ENCODE results near the gene SALL3.

SALL3 gene

DNA sequence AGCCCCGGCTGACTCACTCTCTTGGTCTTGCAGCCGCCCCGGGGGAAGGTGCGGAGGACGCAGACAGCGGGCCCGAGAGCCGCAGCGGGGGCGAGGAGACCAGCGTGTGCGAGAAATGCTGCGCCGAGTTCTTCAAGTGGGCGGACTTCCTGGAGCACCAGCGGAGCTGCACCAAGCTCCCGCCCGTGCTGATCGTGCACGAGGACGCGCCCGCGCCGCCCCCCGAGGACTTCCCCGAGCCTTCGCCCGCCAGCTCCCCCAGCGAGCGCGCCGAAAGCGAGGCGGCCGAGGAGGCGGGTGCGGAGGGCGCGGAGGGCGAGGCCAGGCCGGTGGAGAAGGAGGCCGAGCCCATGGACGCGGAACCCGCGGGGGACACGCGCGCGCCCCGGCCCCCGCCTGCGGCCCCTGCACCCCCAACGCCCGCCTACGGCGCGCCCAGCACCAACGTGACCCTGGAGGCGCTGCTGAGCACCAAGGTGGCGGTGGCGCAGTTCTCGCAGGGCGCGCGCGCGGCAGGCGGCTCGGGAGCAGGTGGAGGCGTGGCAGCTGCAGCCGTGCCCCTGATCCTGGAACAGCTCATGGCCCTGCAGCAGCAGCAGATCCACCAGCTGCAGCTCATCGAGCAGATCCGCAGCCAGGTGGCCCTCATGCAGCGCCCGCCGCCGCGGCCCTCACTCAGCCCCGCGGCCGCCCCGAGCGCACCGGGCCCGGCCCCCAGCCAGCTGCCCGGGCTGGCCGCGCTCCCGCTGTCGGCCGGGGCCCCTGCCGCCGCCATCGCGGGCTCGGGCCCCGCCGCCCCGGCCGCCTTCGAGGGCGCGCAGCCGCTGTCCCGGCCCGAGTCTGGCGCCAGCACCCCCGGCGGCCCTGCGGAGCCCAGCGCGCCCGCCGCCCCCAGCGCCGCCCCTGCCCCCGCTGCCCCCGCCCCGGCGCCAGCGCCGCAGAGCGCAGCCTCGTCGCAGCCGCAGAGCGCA, 12.7 kb downstream of the SALL3 start:
- Histone ChIP-seq H3K36me3 (ENCODE audit: control insufficient read depth, insufficient read depth, low read length) (no peaks in the 10 kb centered on the region), H3K9me3 (ENCODE audit: control insufficient read depth, low read length) (no peaks in the 10 kb centered on the region), H3K27ac (ENCODE audit: insufficient read depth, low read length, poor library complexity, severe bottlenecking) (no peak overlapping the region), H3K4me3 (ENCODE audit: insufficient read depth, low read depth, low read length, poor library complexity, severe bottlenecking) (no peak overlapping the region), H3K27me3 (replicated peaks; ENCODE audit: control insufficient read depth, insufficient read depth, low read length, poor library complexity, severe bottlenecking) (no peaks in the 10 kb centered on the region), H3K4me1 (ENCODE audit: control insufficient read depth, insufficient read depth, low read length, poor library complexity, severe bottlenecking) (no peaks in the 10 kb centered on the region)
- no peak for DNase-seq

DNA sequence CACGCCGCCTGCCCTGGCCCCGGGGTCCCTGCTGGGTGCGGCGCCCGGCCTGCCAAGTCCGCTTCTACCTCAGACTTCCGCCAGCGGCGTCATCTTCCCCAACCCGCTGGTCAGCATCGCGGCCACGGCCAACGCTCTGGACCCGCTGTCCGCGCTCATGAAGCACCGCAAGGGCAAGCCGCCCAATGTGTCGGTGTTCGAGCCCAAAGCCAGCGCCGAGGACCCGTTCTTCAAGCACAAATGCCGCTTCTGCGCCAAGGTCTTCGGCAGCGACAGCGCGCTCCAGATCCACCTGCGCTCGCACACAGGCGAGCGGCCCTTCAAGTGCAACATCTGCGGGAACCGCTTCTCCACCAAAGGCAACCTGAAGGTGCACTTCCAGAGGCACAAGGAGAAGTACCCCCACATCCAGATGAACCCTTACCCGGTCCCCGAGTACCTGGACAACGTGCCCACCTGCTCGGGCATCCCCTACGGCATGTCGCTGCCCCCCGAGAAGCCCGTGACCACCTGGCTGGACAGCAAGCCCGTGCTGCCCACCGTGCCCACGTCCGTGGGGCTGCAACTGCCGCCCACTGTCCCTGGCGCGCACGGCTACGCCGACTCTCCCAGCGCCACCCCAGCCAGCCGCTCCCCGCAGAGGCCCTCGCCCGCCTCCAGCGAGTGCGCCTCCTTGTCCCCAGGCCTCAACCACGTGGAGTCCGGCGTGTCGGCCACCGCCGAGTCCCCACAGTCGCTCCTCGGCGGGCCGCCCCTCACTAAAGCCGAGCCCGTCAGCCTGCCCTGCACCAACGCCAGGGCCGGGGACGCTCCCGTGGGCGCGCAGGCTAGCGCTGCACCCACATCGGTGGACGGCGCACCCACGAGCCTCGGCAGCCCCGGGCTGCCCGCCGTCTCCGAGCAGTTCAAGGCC, 13.7 kb downstream of the SALL3 start:
- DNase-seq: no peak

DNA sequence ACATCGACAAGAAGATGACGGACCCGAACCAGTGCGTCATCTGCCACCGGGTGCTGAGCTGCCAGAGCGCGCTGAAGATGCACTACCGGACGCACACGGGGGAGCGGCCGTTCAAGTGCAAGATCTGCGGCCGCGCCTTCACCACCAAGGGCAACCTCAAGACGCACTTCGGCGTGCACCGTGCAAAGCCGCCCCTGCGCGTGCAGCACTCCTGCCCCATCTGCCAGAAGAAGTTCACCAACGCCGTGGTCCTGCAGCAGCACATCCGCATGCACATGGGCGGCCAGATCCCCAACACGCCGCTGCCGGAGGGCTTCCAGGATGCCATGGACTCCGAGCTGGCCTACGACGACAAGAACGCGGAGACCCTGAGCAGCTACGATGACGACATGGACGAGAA, 14.4 kb downstream of the SALL3 start:
- Histone ChIP-seq H3K4me3 (ENCODE audit: insufficient read depth, low read depth, low read length, poor library complexity, severe bottlenecking) (no peak overlapping the region), H3K4me1 (ENCODE audit: control insufficient read depth, insufficient read depth, low read length, poor library complexity, severe bottlenecking) (no peaks in the 10 kb centered on the region), H3K27ac (ENCODE audit: insufficient read depth, low read length, poor library complexity, severe bottlenecking) (no peak overlapping the region), H3K27me3 (replicated peaks; ENCODE audit: control insufficient read depth, insufficient read depth, low read length, poor library complexity, severe bottlenecking) (no peaks in the 10 kb centered on the region), H3K36me3 (ENCODE audit: control insufficient read depth, insufficient read depth, low read length) (no peaks in the 10 kb centered on the region), H3K9me3 (ENCODE audit: control insufficient read depth, low read length) (no peaks in the 10 kb centered on the region)
- no peak for DNase-seq

More for the DNA sequence above, 13.7 kb downstream of the SALL3 start:
- Histone ChIP-seq H3K4me1 (ENCODE audit: control insufficient read depth, insufficient read depth, low read length, poor library complexity, severe bottlenecking) (no peaks in the 10 kb centered on the region), H3K4me3 (ENCODE audit: insufficient read depth, low read depth, low read length, poor library complexity, severe bottlenecking) (no peak overlapping the region), H3K36me3 (ENCODE audit: control insufficient read depth, insufficient read depth, low read length) (no peaks in the 10 kb centered on the region), H3K9me3 (ENCODE audit: control insufficient read depth, low read length) (no peaks in the 10 kb centered on the region), H3K27ac (ENCODE audit: insufficient read depth, low read length, poor library complexity, severe bottlenecking) (no peak overlapping the region), H3K27me3 (replicated peaks; ENCODE audit: control insufficient read depth, insufficient read depth, low read length, poor library complexity, severe bottlenecking) (no peaks in the 10 kb centered on the region)

DNA sequence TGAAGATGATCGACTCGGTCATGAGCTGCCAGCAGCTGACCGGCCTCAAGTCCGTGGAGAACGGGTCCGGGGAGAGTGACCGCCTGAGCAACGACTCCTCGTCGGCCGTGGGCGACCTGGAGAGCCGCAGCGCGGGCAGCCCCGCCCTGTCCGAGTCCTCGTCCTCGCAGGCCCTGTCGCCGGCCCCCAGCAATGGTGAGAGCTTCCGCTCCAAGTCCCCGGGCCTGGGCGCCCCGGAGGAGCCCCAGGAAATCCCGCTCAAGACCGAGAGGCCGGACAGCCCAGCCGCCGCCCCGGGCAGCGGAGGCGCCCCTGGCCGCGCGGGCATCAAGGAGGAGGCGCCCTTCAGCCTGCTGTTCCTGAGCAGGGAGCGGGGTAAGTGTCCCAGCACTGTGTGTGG, 14.9 kb downstream of the SALL3 start:
- Histone ChIP-seq H3K27me3 (replicated peaks; ENCODE audit: control insufficient read depth, insufficient read depth, low read length, poor library complexity, severe bottlenecking) (no peaks in the 10 kb centered on the region), H3K9me3 (ENCODE audit: control insufficient read depth, low read length) (no peaks in the 10 kb centered on the region), H3K4me3 (ENCODE audit: insufficient read depth, low read depth, low read length, poor library complexity, severe bottlenecking) (no peak overlapping the region), H3K27ac (ENCODE audit: insufficient read depth, low read length, poor library complexity, severe bottlenecking) (no peak overlapping the region), H3K36me3 (ENCODE audit: control insufficient read depth, insufficient read depth, low read length) (no peaks in the 10 kb centered on the region), H3K4me1 (ENCODE audit: control insufficient read depth, insufficient read depth, low read length, poor library complexity, severe bottlenecking) (no peaks in the 10 kb centered on the region)
- DNase-seq: no peak

DNA sequence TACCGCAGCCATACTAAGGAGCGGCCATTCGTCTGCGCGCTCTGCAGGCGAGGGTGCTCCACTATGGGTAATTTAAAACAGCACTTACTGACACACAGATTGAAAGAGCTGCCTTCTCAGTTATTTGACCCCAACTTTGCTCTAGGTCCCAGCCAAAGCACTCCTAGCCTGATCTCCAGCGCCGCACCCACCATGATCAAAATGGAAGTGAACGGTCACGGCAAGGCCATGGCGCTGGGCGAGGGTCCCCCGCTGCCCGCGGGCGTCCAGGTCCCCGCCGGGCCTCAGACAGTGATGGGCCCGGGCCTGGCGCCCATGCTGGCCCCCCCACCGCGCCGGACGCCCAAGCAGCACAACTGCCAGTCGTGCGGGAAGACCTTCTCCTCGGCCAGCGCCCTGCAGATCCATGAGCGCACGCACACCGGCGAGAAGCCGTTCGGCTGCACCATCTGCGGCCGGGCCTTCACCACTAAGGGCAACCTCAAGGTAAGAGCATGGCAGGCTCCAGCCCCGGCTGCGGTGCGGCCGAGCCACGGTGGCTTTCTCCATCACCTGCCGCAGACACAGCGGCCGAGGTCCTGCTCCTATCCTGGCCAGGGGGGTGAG, 15.5 kb downstream of the SALL3 start:
- H3K9me3 ChIP-seq (ENCODE audit: control insufficient read depth, low read length): no peaks in the 10 kb centered on the region
- H3K4me1 ChIP-seq (ENCODE audit: control insufficient read depth, insufficient read depth, low read length, poor library complexity, severe bottlenecking): no peaks in the 10 kb centered on the region
- H3K27me3 ChIP-seq (replicated peaks; ENCODE audit: control insufficient read depth, insufficient read depth, low read length, poor library complexity, severe bottlenecking): no peaks in the 10 kb centered on the region
- no peaks in the 10 kb centered on the region for H3K36me3 ChIP-seq (ENCODE audit: control insufficient read depth, insufficient read depth, low read length)
- H3K4me3 ChIP-seq (ENCODE audit: insufficient read depth, low read depth, low read length, poor library complexity, severe bottlenecking): no peak overlapping the region
- no peak overlapping the region for H3K27ac ChIP-seq (ENCODE audit: insufficient read depth, low read length, poor library complexity, severe bottlenecking)
- DNase-seq: no peak

DNA sequence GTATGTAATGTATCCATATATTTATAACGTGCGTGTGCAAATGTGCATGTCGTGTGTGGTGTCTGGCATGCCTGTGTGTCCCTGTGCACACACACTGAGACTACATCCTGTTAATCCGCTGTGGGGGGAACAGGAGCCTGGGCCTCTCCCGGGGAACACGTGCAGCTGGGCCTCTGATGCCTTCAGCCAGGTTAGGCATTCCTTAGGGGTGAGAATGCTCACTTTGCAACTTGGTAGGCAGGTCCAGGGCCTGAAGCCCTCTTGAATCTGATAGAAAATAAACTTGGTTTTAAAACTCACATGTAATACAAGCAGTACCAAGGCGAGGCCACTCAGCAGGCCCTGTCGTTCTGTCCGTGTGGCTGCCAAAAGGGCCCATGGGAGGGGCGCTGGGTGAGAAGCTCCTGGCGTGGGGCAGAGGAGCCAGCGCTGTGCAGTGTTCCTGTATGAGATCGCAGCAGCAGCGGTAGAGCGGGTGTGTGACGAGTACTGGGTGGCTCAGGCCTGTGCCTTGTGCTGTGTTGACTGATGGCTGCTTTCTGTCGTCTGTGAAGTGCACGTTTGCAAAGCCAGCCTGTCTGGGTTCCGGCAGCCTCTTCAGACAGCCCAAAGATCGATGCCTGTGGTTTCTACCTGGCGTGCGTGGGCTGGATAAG, 16.2 kb downstream of the SALL3 start:
- H3K36me3 ChIP-seq (ENCODE audit: control insufficient read depth, insufficient read depth, low read length): no peaks in the 10 kb centered on the region
- no peak overlapping the region for H3K27ac ChIP-seq (ENCODE audit: insufficient read depth, low read length, poor library complexity, severe bottlenecking)
- no peaks in the 10 kb centered on the region for H3K9me3 ChIP-seq (ENCODE audit: control insufficient read depth, low read length)
- H3K4me3 ChIP-seq (ENCODE audit: insufficient read depth, low read depth, low read length, poor library complexity, severe bottlenecking): no peak overlapping the region
- no peaks in the 10 kb centered on the region for H3K27me3 ChIP-seq (replicated peaks; ENCODE audit: control insufficient read depth, insufficient read depth, low read length, poor library complexity, severe bottlenecking)
- DNase-seq: no peak
- no peaks in the 10 kb centered on the region for H3K4me1 ChIP-seq (ENCODE audit: control insufficient read depth, insufficient read depth, low read length, poor library complexity, severe bottlenecking)

DNA sequence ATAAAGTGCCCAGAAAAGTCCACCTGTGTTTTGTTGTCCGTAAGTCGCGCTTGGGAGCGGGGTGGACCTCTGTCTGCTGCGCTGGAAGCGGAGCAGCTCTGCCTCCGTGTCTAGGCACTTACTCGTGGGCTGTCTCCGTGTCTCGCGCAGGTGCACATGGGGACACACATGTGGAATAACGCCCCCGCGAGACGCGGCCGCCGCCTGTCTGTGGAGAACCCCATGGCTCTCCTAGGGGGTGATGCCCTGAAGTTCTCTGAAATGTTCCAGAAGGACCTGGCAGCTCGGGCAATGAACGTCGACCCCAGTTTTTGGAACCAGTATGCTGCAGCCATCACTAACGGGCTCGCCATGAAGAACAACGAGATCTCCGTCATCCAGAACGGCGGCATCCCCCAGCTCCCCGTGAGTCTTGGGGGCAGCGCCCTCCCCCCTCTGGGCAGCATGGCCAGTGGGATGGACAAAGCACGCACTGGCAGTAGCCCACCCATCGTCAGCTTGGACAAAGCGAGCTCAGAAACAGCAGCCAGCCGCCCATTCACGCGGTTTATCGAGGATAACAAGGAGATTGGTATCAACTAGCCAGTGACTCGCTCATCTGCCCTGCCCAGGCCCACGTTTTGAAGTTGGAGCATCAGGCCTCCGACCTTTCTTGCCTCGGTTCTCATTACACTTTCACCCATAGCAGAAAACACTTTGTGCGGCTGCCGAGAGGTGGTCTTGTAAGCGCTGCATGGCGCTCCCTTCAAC, 17.3 kb downstream of the SALL3 start:
- Histone ChIP-seq H3K4me3 (ENCODE audit: insufficient read depth, low read depth, low read length, poor library complexity, severe bottlenecking) (no peak overlapping the region), H3K27me3 (replicated peaks; ENCODE audit: control insufficient read depth, insufficient read depth, low read length, poor library complexity, severe bottlenecking) (no peaks in the 10 kb centered on the region), H3K9me3 (ENCODE audit: control insufficient read depth, low read length) (no peaks in the 10 kb centered on the region), H3K4me1 (ENCODE audit: control insufficient read depth, insufficient read depth, low read length, poor library complexity, severe bottlenecking) (no peaks in the 10 kb centered on the region), H3K36me3 (ENCODE audit: control insufficient read depth, insufficient read depth, low read length) (no peaks in the 10 kb centered on the region), H3K27ac (ENCODE audit: insufficient read depth, low read length, poor library complexity, severe bottlenecking) (no peak overlapping the region)
- DNase-seq: no peak

DNA sequence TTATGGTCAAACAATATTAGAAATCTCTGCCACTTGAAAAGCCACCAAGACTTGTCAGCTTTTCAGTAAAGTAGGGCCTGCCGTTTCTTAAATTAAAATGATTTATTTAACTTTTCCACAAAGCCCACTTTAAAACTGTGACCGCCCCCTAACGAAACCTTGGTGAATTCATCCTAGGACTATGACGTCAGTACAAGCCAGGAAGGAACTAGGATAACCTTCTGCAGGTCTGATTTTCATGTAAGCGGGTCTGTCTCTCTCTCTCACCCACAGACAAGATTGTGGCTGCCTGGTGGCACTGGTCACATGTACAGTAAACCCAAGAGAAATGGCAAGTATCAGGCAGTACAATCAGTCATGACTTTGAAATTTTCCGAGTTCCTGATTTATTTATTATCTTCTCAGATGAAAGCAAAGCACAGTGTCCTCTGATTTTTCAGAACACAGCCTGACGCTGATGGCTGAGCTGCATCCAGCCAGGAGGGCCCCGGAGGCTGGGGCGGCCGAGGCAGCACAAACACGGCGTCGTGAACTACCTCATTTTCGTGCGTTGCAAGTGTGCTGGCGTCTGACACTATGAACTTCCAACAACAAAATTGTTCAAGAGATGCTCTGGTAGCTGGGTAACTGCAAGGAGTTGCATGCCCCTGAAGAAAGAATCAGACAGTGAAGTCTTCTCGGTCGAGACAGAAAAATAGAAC, 18.9 kb downstream of the SALL3 start:
- DNase-seq: no peak
- no peaks in the 10 kb centered on the region for H3K27me3 ChIP-seq (replicated peaks; ENCODE audit: control insufficient read depth, insufficient read depth, low read length, poor library complexity, severe bottlenecking)
- no peaks in the 10 kb centered on the region for H3K9me3 ChIP-seq (ENCODE audit: control insufficient read depth, low read length)
- H3K36me3 ChIP-seq (ENCODE audit: control insufficient read depth, insufficient read depth, low read length): no peaks in the 10 kb centered on the region
- no peak overlapping the region for H3K4me3 ChIP-seq (ENCODE audit: insufficient read depth, low read depth, low read length, poor library complexity, severe bottlenecking)
- H3K27ac ChIP-seq (ENCODE audit: insufficient read depth, low read length, poor library complexity, severe bottlenecking): no peak overlapping the region
- no peaks in the 10 kb centered on the region for H3K4me1 ChIP-seq (ENCODE audit: control insufficient read depth, insufficient read depth, low read length, poor library complexity, severe bottlenecking)

All from effector memory CD4-positive, alpha-beta T cell (primary cell).